GM15510 (cell line): ENCODE measurements around the gene PARP9.

ENCODE experiments used
- POLR2A ChIP-seq: IDR thresholded peaks from 3 replicates; pipeline ENCODE4 v1.6.1; 2011; ENCODE audit warnings: borderline replicate concordance; ENCODE audit not compliant: insufficient read length; ENCODE audit errors: extremely low read depth

The PARP9 gene

GRCh38 chr3:122481390-122481789 is 82.7 kb downstream of the PARP9 start:
- no peak for TF ChIP-seq POLR2A
